NCI-H2107 (cell line): ENCODE results near the gene CLEC12A.
"Not testable (repeated sequence)": the region's sequence is repeated elsewhere in the genome, so short reads cannot be mapped to it uniquely, and the experiment has no call there.

Source experiments
- DNase-seq: peaks from one replicate; lab custom pipeline; 2025; lab: John Stamatoyannopoulos, UW

The CLEC12A gene

DNA sequence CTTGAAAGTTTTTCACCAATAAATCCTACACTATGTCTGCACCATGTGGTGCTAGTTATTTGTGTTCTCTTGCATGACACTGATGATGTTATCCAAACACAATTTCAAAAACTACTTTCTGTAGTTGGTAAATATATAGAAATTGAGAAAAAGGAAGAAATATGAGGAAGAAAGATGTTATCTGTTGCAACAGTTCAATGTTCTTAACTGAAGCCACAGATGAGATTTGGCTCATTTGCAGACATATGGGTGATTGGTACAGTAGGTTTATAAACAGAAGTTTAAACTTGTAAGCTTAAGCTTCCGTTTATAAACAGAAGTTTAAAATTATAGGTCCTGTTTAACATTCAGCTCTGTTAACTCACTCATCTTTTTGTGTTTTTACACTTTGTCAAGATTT lies at the start of gene CLEC12A:
Gene CLEC12A (plus strand): TSS at position 229 of the 400 bp plus-strand sequence. CDS start 188 bp downstream, outside the sequence.
- DNase-seq, result no peak

DNA sequence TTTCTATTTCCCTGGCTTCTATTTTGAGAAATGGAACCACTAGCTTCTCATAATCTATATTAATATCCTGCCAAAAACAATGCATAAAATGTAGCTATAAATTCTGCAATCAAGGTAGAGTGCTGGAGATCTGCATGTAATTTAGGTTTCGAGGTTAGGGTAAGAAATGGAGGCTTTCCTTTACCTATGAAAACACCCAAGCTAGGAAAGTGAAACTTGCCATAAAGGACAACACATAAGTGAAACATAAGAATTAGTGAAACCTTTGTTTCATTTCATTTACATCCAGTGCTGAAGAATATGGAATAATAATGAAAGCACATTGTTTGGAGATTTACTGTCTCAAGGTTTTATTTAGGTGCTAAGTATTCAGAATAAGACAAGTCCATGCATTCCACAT lies 48.8 kb upstream of the CLEC12A start:
- DNase-seq, result no peak

DNA sequence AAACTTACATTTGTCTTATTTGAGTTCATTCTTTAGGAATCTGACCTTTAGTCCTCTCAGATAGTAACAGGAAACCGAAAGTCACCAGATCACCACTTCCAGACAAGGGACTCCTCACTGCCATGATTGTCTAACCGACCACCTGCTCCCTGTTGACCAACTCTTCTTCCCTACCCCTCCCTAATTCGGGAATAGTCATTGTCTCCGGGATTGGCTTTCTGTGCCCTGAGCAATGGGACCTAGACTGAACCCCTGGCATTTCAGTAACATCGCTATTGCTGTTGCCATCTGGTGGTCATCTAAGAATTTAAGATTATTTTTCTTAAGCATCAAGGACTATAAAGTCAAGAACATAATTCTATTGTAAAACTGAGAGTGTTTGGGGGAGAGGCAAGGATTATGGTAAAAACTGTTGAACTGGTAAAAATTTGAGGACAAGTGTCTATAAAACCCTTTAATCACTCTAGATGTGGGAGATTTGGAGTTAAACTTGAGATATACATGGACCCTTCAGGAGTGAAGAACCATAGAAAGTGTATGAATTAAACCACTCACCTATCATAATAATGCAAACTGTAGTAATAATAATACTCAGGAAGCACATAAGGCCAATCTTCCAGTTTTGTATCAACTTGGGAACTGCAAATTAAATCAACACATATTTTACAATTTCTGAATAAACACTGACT lies 45.4 kb upstream of the CLEC12A start:
- no peak for DNase-seq

DNA sequence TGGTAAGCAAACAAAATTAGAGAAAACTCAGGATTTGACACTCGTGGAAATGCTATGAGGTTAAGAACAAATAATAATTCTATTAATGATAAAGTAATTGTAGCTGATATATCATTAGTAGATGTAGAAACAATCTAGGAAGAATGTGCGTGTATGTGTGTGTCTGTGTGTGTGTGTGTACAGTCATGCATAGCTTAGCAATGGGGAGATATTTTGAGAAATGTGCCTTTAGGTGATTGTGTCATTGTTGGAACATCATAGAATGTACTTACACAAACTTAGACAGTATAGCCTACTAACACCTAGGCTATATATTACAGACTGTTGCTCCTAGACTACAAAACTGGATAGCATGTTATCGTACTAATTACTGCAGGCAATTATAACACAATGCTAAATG lies 44.3 kb upstream of the CLEC12A start:
- DNase-seq, result no peak

DNA sequence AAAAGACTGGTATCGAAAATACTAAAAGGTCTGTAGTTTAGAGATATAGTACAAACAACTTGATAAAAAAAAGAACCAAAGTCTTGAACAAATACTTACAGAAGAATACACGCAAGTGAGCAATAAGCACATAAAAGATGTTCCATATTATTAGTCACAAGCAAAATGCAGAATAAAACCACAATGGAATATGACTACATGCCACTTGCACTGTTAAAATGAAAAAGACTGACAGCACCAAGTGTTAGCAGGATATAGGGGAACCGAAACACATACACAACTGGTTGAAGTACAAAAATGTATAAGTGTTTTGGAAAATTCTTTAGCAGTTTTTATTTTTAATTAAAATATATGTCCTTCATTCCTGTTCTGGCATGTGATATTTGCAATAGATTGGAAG lies 42.6 kb upstream of the CLEC12A start:
- DNase-seq, result no peak

DNA sequence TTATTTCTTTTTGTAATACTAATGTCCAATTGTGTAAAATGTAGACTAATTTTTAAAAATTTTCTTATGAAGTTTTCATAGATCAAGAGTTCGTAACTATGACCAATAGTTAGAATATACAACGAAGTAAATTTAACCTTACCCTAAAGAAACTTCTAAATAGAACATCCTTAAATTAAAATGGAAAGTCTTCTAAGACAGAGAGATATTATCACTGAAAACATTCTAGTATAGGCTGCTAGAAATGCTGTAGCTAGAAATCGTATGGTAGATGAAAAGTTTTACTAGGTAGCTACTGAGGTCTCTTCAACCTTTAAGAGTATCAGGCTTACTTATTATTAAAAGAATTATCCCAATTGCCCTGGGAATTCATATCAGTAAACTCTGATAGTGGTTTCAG lies 40.0 kb upstream of the CLEC12A start:
- DNase-seq, result no peak

DNA sequence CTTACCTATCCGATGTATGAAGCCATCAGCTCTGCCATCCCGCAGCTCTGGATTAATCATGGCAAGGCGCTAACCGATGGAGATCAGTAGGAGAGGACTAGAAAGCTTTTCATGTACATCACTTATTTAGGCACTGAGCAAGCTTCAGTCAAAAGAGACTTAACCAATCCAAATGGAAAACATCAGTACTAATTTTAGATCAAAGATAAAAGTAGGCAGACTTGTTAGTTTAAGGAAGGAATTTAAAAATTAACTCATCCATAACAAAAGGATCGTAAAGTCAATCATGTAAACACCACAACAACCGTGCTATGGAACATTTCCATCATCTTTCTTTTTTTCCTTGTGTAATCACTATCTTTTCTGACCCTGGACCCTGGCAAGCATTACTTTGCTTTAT lies 38.9 kb upstream of the CLEC12A start, which contains the start of gene CLEC2A:
Gene CLEC2A (minus strand): TSS at position 101 of the 400 bp plus-strand sequence. CDS start 41 bp downstream, at position 60.
- no peak for DNase-seq

DNA sequence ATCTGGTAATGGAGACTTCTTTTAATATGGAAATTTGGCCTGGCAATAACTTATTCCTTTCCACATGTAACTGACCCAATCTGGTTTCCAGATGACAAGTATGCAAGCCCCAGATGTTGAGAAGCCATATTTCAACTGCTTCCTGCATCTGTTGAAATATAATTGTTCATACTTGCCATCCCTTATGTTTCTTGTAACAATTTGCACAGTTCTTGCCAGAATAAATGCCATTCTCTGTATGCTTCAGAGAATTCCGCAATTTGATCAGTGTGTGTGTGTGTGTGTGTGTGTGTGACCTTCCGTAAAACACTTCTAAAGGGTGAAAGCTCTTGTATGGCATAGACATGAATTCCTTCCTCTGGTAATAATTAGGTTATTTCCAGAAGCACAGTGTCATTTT lies 37.3 kb upstream of the CLEC12A start:
- no peak for DNase-seq

DNA sequence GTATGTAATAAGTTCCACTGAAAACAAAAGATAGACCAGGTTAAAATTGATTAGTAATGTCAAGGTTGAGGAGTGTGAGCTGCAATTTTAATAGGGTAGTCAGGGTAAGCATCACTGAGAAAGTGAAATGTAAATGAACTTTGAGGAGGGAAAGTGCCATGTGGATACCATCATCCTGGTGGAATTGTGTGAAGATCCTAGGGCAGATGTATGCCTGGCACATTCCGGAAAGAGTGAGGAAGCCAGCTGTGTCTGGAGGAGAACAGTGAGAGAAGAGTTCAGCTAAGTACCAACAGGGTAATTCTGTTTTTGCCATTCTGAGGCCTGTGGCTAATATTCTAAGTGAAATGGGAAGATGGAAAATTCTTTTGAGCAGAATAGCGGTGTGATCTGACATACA lies 36.2 kb upstream of the CLEC12A start:
- DNase-seq, result no peak

DNA sequence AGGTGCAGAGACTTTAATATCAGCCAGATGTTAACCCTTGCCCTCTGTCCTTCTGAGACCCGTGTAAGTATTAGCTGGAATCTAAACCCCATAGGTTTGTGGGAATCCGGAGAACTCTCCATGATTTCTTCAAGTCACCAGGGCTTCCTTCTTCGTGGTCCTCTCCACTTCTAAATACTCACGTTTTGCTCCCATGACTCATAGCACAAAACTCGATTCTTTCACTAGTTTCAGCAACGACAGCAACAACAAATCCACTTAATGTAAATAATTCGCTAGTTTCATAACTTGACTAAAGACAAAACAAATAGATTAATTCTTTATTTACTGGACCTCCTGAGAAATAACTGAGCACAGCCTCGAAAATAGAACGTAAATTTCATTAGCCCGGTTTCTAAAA lies 34.6 kb upstream of the CLEC12A start:
- no peak for DNase-seq

DNA sequence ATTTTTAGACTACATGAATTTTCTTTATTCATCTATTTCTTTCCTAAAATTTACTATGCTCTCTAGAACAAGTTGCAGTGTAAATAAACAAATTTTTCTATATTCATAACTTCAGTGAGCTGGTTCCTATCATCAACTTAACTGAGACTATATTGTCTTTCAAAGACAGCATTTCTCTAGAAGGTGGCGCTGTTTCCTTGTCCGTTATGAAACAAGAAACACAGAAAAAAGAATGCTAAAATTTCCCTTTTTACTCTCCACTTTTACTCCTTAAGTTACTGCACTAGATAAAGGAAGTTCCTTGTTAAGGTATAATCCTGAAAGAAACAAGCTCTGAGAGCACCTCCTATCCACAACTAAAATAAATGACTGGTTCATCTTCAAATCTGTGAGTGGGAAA lies 30.8 kb upstream of the CLEC12A start:
- no peak for DNase-seq

DNA sequence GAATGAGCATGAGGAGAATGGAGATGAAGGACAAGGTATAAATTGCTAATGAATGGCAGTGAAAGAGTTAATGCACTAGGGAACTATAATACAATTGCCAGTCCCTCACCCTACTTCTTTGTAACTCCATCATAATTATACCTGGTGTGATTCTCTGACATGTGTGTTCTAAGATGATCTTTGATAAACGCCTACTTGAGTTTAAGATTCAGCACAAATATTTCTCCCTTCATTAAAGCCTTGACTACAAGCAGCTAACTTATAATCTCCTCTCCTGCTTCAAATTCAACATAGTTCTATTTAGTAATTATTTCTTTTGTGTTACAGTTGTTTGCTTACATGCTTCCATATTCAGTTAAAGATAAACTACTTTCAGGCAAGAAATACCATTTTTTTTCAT lies 29.4 kb upstream of the CLEC12A start:
- no peak for DNase-seq

DNA sequence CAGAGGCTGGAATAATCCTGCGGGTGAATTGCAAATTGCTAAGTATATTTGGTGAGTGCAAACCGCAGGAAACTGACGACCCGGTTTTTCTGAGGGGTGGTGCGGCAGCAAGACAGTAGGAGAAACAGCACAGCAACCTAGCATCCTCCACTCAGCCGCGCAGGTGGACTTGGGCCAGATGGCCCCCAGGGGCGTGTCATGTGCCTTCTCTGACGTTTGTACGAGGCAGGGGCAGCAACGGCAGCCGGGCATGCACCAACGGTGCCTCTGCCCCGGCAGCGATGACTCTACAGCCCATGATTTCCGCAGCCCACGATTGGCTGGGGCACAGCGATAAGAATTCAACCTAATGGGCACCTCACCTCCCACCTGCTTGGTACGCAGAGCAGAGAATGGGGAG lies 28.0 kb upstream of the CLEC12A start:
- no peak for DNase-seq

DNA sequence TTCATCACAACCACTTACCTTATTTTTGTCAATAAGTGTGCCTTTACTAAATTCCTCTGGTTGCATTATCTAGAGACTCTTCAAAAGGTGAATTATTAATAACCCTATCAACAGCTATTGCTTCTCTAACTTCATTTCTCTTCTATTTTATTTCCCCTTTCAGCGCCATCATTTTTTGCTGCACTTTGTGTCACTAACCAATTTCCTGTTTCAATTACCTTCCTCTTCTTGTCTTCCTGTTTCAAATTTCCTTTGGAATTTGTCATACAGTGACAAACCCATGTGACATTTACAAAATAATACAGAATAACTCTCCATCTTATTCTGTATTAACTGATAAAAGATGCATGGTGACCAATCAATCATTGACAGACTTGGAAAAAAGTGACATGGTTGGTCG lies 26.8 kb upstream of the CLEC12A start:
- DNase-seq, result no peak

DNA sequence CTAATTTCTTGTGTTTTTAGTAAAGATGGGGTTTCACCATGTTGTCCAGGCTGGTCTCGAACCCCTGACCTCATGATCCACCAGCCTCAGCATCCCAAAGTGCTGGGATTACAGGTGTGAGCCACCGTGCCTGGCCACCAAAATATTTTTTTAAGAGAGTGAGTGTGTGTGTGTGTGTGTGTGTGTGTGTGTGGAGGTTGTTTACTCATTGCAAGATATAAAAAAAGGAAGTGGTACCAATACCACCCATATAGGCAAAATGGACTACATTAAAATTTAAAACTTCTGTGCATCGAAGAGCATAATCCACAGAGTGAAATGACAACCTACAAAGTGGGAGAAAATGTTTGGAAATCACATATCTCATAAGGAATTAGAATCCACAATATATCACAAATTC lies 23.5 kb upstream of the CLEC12A start:
- DNase-seq, result no peak

DNA sequence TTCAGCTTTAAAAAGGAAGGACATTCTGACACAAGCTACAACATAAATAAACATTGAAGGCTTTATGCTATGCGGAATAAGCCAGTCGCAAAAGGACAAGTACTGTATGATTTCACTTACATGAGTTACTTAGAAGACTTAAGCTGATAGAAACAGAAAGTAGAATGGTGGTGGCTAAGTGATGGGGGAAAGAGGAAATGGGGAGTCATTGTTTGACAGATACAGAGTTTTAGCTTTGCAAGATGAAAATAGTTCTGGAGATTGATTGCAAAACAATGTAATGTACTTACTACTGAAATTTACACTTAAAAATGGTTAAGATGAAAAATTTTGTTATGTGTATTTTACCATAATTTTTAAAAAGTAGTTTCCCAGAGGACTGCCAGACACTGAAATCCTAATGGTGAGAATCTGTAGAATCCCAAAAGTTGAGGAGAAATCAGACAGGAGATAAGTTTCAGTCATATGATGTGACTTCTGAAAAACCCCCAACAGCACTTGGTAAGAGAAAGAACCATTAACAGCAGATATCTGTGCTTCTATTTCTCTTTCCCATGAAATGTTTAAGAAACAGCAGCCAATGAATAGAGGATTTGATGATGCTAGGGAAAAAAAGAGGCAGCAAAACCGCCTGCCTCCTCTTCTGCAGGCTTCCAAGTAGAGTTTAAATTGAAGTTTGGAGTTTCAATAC lies 22.5 kb upstream of the CLEC12A start:
- DNase-seq, result no peak

DNA sequence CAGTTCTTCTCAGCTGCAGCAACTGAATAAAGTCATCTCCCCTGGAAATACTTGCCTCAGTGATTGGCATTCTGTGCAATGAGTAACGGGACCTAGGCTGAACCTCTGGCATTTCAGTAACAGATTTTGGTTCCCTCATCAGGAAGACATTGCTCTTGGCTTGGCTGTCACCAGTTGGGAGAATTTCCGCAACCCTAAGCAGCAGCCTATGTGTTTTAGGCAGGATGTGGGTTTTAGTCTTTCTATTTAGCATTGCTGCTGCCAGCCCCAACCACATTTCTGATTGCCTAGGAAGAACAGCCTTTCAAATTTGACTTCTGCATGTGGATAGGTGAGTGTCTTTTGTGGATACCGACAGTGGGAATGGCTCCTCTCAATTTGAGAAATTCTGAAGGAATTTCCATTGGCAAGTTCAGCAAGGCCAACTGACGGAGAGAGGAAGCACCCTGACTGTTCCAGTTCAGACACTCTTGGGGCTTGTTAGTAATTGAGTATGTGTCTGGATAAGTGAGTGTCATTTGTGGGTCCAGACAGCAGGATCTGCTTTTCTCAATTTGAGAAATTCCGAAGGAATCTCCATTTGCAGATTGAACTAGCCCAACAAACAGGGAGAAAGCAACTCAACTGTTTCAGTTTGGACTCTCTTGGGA lies 20.1 kb upstream of the CLEC12A start:
- no peak for DNase-seq

DNA sequence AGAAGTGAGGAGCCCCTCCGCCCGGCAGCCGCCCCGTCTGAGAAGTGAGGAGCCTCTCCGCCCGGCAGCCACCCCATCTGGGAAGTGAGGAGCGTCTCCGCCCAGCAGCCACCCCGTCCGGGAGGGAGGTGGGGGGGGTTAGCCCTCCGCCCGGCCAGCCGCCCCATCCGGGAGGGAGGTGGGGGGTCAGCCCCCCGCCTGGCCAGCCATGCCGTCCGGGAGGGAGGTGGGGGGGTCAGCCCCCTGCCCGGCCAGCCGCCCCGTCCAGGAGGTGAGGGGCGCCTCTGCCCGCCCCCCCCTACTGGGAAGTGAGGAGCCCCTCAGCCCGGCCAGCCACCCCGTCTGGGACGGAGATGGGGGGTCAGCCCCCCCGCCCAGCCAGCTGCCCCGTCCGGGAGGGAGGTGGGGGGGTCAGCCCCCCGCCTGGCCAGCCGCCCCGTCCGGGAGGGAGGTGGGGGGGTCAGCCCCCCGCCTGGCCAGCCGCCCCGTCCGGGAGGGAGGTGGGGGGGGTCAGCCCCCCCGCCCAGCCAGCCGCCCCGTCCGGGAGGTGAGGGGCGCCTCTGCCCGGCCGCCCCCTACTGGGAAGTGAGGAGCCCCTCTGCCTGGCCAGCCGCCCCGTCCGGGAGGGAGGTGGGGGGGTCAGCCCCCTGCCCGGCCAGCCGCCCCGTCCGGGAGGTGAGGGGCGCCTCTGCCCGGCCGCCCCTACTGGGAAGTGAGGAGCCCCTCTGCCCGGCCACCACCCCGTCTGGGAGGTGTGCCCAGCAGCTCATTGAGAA lies 18.1 kb upstream of the CLEC12A start:
- not testable (repeated sequence) for DNase-seq

DNA sequence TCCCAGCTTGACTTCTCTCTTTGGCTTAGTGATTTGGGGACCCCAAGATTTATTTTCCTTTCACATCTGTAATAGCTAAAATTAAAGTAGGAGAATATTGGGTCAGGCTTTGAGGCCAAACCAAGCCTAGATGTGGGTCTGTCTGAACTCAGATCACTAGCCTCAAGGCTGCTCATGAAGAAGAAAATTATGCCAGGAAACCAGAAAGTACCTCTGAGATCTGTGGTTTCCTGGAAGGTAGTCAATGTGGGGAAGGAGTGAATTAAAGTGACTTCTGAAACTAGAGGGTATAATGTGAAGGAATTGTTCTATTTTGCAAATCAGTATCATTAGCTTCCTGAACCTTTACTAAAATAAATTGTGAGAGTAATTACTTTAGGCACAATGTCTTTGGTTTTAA lies 13.4 kb upstream of the CLEC12A start:
- no peak for DNase-seq

DNA sequence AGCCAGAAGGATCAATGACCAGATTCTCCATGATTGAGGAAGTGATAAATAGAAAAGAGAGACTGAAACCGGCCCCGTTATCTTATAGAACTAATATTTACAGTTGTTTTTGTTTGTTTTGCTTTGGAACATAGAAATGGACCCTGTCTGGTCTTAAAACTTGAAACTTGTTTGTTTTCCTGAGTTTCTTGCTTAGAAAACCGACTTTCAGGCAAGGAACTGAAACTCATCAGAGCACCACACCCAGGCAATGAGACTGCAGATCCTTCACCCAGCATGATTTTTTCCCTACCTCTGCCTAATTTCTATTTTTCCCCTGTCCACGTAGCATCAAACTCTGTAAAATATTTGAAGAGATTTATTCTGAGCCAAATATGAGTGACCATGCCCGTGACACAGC lies 10.6 kb upstream of the CLEC12A start:
- DNase-seq, result no peak

DNA sequence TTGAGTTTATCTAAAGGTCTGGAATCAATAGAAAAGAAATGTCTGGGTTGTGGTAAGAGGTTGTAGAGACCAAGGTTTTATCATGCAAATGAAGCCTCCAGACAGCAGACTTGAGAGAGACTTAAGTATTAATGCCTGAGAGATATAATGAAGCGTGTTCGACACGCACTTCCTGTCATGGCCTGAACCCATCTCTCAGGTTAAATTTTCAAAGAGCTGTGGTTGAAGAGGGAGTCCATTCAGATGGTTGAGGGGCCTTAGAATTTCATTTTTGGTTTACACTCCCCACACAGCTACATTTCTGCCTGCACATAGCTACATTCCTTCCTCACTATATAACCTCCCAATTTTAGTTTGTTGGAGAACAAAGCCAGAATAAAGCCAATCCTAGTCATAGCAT lies 10.1 kb upstream of the CLEC12A start:
- DNase-seq, result no peak

DNA sequence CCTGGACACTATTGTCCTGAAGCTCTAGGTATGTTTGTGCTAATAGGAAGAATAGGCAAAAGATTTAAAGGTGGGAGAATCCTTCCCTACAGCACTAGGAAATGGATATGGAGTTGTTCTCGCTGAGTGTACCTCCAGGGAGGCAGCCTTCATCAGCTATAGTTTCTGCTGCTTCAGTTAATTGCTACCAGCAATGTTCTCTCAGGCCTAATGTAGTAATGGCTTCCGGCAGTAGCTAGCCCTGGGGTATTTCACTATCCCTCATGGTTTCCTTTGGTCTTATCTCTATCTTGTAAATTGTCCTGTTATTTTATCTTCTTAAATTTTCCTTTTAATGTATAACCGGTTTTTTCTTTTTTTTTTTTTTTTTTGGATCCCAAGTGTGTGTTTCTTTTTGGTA lies 9.3 kb upstream of the CLEC12A start:
- DNase-seq, result no peak

DNA sequence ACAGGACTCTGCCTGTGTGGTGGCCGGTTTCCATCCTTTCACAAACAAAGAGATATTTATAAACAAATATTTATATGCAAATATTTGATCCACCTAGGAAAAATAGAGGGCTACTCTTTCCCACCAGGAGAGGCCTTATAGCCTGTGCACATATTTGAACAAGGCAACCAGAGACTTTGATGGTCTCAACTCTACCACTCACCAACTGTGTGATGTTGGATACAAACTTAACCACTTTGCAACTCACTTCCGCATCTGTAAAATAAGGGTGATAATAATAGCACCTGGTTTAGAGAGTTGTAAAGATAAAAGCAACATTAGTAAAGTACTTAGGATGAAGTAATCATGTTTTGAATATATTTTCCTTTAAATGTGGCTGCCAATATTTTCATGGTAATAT lies 1.5 kb upstream of the CLEC12A start:
- no peak for DNase-seq
